GM21576 (cell line): ENCODE results near the gene GOLGA8S.
"Not testable (repeated sequence)": the region's sequence is repeated elsewhere in the genome, so short reads cannot be mapped to it uniquely, and the experiment has no call there.

Experiments used
- ATAC-seq: cut with Tn5 transposase; IDR thresholded peaks from one replicate; pipeline ENCODE4 v1.9.1; 2021; ENCODE audit warnings: mild to moderate bottlenecking, moderate library complexity; ENCODE audit not compliant: unreplicated experiment

The GOLGA8S gene, protein sequence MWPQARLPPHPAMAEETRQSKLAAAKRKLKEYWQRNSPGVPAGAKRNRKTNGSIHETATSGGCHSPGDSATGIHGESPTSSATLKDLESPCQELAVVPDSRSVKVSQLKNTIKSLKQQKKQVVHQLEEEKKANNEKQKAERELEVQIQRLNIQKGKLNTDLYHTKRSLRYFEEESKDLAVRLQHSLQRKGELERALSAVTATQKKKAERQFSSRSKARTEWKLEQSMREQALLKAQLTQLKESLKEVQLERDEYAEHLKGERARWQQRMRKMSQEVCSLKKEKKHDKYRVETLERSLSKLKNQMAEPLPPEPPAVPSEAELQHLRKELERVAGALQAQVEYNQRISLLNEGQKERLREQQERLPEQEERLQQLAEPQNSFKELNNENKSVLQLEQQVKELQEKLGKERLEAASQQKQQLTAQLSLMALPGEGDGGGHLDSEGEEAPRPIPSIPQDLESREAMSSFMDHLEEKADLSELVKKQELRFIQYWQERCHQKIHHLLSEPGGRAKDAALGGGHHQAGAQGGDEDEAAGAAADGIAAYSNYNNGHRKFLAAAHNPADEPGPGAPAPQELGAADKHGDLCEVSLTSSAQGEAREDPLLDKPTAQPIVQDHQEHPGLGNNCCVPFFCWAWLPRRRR

GRCh38 chr15:23354448-23354847 lies at the start of gene GOLGA8S:
GOLGA8S (plus strand) TSS chr15:23354748; CDS start chr15:23354810, 62 bp downstream.
- ATAC-seq = not testable (repeated sequence)

- not testable (repeated sequence) for ATAC-seq
Measured at GRCh38 chr15:23304805-23305204, 49.7 kb upstream of the GOLGA8S start.

GRCh38 chr15:23305921-23306320 lies 48.6 kb upstream of the GOLGA8S start:
- not testable (repeated sequence) for ATAC-seq

DNA sequence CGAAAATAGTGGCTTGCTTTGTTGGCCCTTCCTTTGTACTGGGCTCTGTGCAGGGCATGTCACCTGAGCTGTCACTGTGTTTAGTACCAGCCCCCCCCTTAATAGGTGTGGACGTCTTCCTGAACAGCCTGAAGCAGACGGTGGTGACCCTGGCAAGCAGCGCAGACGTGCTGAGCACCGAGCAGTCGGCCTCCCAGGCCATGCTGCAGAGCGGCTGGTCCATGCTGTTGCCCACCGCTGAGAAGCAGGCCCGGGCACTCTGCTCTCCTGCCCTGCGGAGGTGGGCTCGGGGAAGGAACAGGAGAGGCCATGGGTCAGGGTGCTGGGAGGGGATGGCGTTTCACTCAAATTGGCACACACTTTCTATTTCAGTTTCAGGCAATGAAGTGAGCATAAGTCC lies 43.3 kb upstream of the GOLGA8S start:
- not testable (repeated sequence) for ATAC-seq

GRCh38 chr15:23334096-23334495 lies 20.5 kb upstream of the GOLGA8S start, which contains the start of gene GOLGA6L26:
GOLGA6L26 (minus strand) TSS chr15:23334196; CDS start chr15:23334135, 61 bp downstream.
- not testable (repeated sequence) for ATAC-seq

- not testable (repeated sequence) for ATAC-seq
Measured at GRCh38 chr15:23362622-23363021, 8.1 kb downstream of the GOLGA8S start.

DNA sequence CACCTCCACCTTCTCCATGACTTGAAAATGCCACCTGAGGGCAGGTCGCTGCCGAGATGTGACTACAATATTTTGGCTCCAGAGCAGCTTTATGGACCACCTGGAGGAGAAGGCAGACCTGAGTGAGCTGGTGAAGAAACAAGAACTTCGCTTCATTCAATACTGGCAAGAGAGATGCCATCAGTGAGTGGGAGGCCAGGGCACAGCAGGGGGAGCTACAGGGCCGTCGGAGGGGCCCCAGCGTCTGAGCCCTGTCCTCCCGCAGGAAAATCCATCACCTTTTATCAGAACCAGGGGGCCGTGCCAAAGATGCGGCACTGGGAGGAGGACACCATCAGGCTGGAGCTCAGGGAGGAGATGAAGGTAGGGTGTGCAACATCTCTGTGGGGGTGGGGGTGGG lies 9.7 kb downstream of the GOLGA8S start:
- not testable (repeated sequence) for ATAC-seq

DNA sequence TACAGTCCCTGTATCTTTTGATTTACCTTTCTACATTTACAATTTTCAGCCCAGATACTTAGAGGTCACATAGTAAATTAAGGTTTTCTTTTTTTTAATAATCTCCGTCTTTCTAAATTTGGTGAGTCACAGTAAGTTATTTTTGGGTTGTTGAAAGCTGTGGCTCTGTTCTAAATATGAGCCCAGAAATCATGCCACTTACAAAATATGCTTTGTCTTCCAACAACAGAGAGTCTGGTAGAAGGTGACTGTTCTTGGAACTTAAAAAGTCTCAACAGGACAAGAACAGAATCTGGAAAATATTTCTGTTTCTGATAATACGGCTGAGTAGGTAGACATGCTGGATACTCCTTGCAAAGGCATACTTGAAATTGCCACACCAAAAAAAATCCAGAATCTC lies 16.0 kb downstream of the GOLGA8S start:
- ATAC-seq = no peak

GRCh38 chr15:23371134-23371533 lies 16.6 kb downstream of the GOLGA8S start:
- ATAC-seq = not testable (repeated sequence)

- ATAC-seq = not testable (repeated sequence)
Measured at GRCh38 chr15:23371868-23372267, 17.3 kb downstream of the GOLGA8S start.

GRCh38 chr15:23372284-23372683 lies 17.7 kb downstream of the GOLGA8S start:
- no peak for ATAC-seq

DNA sequence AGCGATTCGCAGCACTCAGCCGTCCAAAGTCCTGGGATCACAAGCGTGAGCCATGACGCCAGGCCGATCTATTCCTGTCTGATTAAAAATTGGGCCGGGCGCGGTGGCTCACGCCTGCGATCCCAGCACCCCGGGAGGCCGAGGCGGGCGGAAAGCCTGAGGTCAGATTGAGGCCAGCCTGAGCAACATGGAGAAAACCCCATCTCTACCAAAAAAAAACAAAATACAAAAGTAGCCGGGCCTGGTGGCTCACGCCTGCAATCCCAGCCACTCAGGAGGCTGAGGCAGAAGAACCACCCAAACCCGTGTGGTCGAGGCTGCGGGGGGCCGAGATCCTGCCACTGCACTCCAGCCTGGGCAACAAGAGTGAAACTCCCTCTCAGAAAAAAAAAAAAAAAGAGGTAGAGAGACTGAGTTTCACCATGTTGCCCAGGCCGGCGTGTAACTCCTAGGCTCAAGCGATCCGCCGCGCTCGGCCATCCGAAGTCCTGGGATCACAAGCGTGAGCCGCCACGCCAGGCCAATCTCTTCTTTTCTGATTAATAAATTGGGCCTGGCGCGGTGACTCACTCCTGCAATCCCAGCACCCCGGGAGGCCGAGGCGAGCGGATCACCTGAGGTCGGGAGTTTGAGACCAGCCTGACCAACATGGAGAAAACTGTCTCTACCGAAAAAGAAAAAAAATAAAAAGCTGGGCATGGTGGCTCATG lies 18.5 kb downstream of the GOLGA8S start:
- ATAC-seq = not testable (repeated sequence)

- not testable (repeated sequence) for ATAC-seq
Measured at GRCh38 chr15:23374226-23374625, 19.7 kb downstream of the GOLGA8S start.

DNA sequence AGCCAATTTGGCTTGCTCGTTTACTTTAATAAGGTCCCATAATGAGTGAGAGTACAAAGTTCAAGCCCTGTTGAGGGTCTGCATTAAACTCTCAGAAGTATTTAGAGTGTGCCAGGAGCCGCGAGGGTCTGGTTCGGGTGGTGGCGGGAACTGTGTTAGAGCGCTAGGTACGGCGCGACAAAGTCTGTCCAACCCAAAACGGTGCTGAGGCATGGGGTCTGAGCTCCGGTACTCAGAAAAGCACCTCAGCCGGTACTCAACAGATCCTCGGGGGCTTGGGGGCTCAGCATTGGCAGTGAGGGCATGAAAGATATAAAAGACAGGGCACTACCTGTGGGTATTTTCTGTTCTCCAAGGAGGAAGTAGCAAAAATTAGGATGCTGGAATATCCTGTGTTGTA lies 24.4 kb downstream of the GOLGA8S start:
- ATAC-seq = not testable (repeated sequence)

GRCh38 chr15:23380700-23381099 lies 26.2 kb downstream of the GOLGA8S start:
- ATAC-seq = not testable (repeated sequence)

DNA sequence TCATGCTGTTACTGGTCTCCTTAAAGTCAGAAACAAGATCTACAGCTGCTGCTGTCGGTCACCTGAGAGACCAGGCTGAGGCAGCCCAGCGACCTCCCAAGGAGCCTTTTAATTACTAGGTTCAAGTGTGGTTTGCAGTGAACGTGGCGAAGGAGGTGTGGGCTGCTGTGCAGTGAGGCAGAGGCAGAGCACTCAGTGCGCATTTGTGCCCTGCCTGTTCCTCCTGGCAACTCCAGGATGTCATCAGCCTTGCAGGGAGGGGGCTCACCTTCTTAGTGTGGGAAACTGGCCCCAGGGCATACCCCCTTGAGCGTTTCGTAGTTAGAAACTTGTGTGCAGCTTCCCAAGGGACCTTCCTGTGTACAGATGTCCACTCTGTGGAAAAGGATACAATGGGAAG lies 26.6 kb downstream of the GOLGA8S start:
- not testable (repeated sequence) for ATAC-seq

- ATAC-seq = no peak
Measured at GRCh38 chr15:23384371-23384770, 29.8 kb downstream of the GOLGA8S start.

- ATAC-seq = no peak
Measured at GRCh38 chr15:23385886-23386430, 31.4 kb downstream of the GOLGA8S start.

DNA sequence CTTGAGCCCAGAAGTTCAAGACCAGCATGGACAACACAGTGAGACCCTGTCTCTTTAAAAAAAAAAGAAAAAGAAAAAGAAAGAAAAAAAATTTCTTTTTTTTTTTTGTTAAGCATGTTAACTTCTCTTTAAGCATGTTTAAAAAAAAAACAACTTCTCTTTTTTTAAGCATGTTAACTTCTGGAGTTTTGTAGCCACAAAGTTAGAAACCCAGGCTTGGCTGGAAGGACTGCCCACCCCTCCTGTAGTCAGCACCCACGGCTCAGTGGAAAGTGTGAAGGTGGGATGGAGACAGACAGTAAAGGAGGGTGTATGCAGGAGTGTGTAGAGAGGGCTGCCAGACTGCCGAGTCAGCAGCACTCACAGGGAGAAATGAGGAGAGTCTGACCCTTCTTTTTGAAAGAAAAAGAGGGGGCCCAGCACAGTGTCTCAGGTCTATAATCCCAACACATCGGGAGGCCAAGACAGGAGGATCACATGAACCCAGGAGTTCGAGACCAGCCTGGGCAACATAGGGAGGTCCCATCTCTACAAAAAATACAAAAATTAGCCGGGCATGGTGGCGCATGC lies 33.2 kb downstream of the GOLGA8S start:
- ATAC-seq = no peak

DNA sequence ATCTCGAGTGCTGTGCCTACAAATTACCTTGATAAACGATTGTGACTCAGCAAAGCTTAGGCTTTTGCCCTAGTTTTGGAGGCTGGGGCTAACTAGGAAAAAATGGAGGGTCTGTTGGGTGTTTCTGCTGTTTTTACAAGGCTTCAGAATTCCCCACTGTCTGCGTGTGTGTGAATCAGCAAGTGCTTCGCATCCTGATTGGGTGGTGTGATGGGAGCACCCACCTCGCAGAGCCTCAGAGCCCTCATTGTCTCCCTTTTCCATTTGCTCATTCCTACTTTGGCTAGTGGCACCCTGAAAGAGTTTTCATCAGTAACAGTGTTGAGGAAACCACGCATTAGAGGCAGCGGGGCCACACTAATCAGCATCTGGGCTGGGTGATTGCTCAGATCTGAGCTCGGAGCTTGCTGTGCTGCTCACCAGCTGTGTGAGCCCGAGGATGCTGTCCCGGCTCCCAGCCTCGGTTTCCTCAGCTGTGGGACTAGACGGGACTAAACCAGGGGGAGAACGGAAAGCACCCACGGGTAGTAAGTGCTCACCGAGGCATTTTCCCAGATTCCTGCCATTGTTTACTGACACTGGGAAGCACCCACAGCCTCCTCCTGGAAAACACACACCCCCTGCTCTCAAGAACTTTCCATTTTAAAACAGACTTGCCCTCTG lies 40.6 kb downstream of the GOLGA8S start:
- no peak for ATAC-seq
